ENCODE data around the gene PPP1R11. TPM values are rescaled to one million over a fixed set of nuclear protein-coding genes. Genes with fewer than 3 reads are reported as not detected.
"Not testable (repeated sequence)": the region's sequence is repeated elsewhere in the genome, so short reads cannot be mapped to it uniquely, and the experiment has no call there.

The PPP1R11 gene
- total RNA-seq, 1 experiment from 2014 or later: 59.2 TPM

DNA sequence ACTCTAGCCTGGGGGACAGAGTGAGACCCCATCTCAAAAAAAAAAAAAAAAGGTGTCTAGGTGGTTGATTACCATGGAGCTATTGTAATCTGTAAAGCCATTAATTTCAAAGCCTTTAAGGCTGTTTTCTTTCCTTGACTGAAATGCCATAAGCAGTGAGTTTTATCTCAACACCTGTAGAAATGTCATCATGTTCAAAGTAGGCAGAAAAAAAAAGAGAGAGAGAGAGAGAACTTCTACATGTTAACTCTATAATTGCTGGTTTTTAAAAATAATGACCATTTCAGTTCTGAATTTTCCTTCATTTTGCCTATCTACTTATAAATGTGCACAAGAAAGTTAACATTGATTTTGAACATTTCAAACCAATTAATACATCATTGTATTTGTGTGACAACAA is 35.6 kb upstream of the PPP1R11 start:
- TF ChIP-seq SIN3A (IDR thresholded peaks at IDR 0.05; ENCODE audit: borderline replicate concordance, insufficient read depth, low read depth, low read length) (no peak), REST (IDR thresholded peaks at IDR 0.05; ENCODE audit: insufficient read depth in 1 of 2, low read depth in 2 of 2, low read length in 1 of 2) (no peak), TCF7L2 (IDR thresholded peaks at IDR 0.05; ENCODE audit: low read depth, low read length) (no peak), CTCF (IDR thresholded peaks at IDR 0.05) (no peak), POLR2AphosphoS5 (IDR thresholded peaks at IDR 0.05; ENCODE audit: low read depth, low read length) (no peak)
- no peaks in the 10 kb centered on the region for H3K9me3 ChIP-seq (ENCODE audit: control insufficient read depth, insufficient read depth, low read depth, low read length)
- intact Hi-C loops (cut with micrococcal nuclease; ENCODE audit: unreplicated experiment) (no loop called here), in situ Hi-C loops (cut with HindIII; ENCODE audit: low pct_unique_long_range_greater_than_20kb, low sequenced_read_pairs) (no loop called here)
- ATAC-seq (no peak), DNase-seq (ENCODE audit: low read depth, low spot score) (no peak)
- no TSS peak for BruUV-seq (replicated peaks)
- POLR2A ChIA-PET: no interaction called here
- H3K27ac ChIP-seq (ENCODE audit: low read length): no peak overlapping the region
- H3K27me3 ChIP-seq (ENCODE audit: control insufficient read depth, insufficient read depth, low read length): no peaks in the 10 kb centered on the region
- no peaks in the 10 kb centered on the region for H3K36me3 ChIP-seq (ENCODE audit: control insufficient read depth, insufficient read depth, low read length)
- no peaks in the 10 kb centered on the region for H3K4me1 ChIP-seq (ENCODE audit: control insufficient read depth, insufficient read depth, low read length)
- H3K4me3 ChIP-seq (ENCODE audit: low read depth in 2 of 2, low read length in 2 of 2): no peak overlapping the region
- CTCF ChIA-PET: no interaction called here

DNA sequence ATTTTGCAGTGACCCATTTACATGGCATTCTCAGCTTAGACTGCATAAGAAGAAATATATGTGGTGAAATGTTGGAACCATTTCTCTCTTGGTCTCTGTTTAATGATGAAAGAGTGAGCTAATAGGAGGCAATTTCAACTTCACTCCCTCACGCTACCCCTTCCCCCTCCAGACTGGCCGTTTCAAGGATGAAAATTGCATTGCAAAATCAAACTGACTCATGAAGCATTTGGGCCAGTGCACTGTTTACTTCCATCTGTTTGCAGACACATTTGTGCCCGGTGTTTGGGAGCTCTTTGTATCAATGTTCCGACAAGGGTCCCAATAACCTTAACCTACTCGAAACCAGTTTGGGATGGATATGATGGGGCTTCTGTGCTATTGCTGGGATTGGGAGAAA is 33.6 kb upstream of the PPP1R11 start:
- H3K4me1 ChIP-seq (ENCODE audit: control insufficient read depth, insufficient read depth, low read length); ATAC-seq; BruUV-seq (replicated peaks); H3K27ac ChIP-seq (ENCODE audit: low read length); H3K36me3 ChIP-seq (ENCODE audit: control insufficient read depth, insufficient read depth, low read length); H3K27me3 ChIP-seq (ENCODE audit: control insufficient read depth, insufficient read depth, low read length); in situ Hi-C loops (cut with HindIII; ENCODE audit: low pct_unique_long_range_greater_than_20kb, low sequenced_read_pairs); POLR2A ChIA-PET; intact Hi-C loops (cut with micrococcal nuclease; ENCODE audit: unreplicated experiment); H3K9me3 ChIP-seq (ENCODE audit: control insufficient read depth, insufficient read depth, low read depth, low read length); DNase-seq (ENCODE audit: low read depth, low spot score); H3K4me3 ChIP-seq (ENCODE audit: low read depth in 2 of 2, low read length in 2 of 2); CTCF ChIA-PET: not testable (repeated sequence)

- TF ChIP-seq CTCF (IDR thresholded peaks at IDR 0.05): no peak
- no peak for TF ChIP-seq TCF7L2 (IDR thresholded peaks at IDR 0.05; ENCODE audit: low read depth, low read length)
- TF ChIP-seq POLR2AphosphoS5 (IDR thresholded peaks at IDR 0.05; ENCODE audit: low read depth, low read length): no peak
- no peak for TF ChIP-seq SIN3A (IDR thresholded peaks at IDR 0.05; ENCODE audit: borderline replicate concordance, insufficient read depth, low read depth, low read length)
- no peak for TF ChIP-seq REST (IDR thresholded peaks at IDR 0.05; ENCODE audit: insufficient read depth in 1 of 2, low read depth in 2 of 2, low read length in 1 of 2)
- POLR2A ChIA-PET: no interaction called here
- intact Hi-C loops (cut with micrococcal nuclease; ENCODE audit: unreplicated experiment): no loop called here
- no peak overlapping the region for H3K27ac ChIP-seq (ENCODE audit: low read length)
- in situ Hi-C loops (cut with HindIII; ENCODE audit: low pct_unique_long_range_greater_than_20kb, low sequenced_read_pairs): no loop called here
- no peaks in the 10 kb centered on the region for H3K36me3 ChIP-seq (ENCODE audit: control insufficient read depth, insufficient read depth, low read length)
- no peaks in the 10 kb centered on the region for H3K9me3 ChIP-seq (ENCODE audit: control insufficient read depth, insufficient read depth, low read depth, low read length)
- H3K4me1 ChIP-seq (ENCODE audit: control insufficient read depth, insufficient read depth, low read length): no peaks in the 10 kb centered on the region
- BruUV-seq (replicated peaks): no TSS peak
- ATAC-seq (no peak), DNase-seq (ENCODE audit: low read depth, low spot score) (no peak)
- H3K27me3 ChIP-seq (ENCODE audit: control insufficient read depth, insufficient read depth, low read length): no peaks in the 10 kb centered on the region
- no peak overlapping the region for H3K4me3 ChIP-seq (ENCODE audit: low read depth in 2 of 2, low read length in 2 of 2)
- CTCF ChIA-PET: no interaction called here
These were observed 31.2 kb upstream of the PPP1R11 start for GRCh38 chr6:30035784-30036183.
